ENCODE results near the gene CDK19. TPM values are rescaled to one million over a fixed set of nuclear protein-coding genes. Genes with fewer than 3 reads are reported as not detected.
A peak's percentile ranks its signal among the peaks of the same experiment; 100 is the strongest.

CDK19 gene
- polyA plus RNA-seq, 1 experiment: 21.4 TPM

DNA sequence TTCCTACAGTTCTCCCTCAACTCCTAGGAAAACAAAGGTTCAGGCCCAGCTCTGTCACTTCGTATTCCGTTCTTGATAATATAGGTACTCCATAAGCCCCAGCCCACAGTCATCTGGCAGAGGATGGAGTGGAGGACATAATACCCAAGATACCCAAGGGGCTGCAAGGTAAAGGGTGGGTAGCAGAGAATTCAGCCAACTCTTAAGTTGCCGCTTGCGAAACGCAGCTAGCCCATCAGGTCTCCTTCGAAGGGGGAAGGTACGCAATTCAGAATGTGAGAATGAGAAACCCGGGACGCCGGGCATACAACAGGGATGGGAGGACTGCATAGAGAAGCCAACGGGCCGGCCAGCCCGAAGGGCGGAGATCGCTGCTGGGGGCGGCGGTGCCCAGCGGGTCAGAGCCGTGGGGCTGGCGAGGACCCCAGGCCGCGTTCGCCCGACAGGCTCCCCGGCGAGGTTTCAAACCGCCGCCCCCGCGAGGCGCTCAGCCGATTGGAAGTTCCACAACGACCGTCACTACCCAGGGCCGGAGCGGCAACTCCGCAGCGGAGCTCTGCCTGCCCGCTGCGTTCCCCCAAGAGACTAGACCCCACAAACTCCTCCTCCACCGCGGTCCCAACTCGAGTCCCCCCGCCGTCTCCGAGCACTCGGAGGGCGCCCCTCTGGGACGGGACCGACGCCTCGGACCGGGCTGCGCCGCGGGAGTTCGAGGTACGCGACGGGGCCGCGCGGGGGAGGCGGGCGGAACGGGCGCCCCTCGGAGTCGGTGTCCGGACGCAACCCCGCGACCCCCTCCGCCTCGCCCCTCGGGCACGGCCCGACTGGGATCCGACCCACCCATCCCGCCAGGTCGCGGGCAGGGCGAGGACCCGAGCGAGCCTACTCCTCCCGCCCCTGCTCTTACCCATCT, 911 bp downstream of the CDK19 start:
- Histone ChIP-seq H3K27ac (ENCODE audit: low read depth, low read length) (peak overlapping the region; percentile 89), H3K27me3 (ENCODE audit: control insufficient read depth, insufficient read depth, low read length) (no peaks in the 10 kb centered on the region), H3K4me3 (ENCODE audit: low read depth, low read length) (peak overlapping the region; percentile 94), H3K9me3 (ENCODE audit: control insufficient read depth, insufficient read depth, low read length) (no peaks in the 10 kb centered on the region; the same call in 1 of the 2 replicates)
- DNase-seq (ENCODE audit: low read depth, low spot score): no peak
- TF ChIP-seq, protein P1, sequence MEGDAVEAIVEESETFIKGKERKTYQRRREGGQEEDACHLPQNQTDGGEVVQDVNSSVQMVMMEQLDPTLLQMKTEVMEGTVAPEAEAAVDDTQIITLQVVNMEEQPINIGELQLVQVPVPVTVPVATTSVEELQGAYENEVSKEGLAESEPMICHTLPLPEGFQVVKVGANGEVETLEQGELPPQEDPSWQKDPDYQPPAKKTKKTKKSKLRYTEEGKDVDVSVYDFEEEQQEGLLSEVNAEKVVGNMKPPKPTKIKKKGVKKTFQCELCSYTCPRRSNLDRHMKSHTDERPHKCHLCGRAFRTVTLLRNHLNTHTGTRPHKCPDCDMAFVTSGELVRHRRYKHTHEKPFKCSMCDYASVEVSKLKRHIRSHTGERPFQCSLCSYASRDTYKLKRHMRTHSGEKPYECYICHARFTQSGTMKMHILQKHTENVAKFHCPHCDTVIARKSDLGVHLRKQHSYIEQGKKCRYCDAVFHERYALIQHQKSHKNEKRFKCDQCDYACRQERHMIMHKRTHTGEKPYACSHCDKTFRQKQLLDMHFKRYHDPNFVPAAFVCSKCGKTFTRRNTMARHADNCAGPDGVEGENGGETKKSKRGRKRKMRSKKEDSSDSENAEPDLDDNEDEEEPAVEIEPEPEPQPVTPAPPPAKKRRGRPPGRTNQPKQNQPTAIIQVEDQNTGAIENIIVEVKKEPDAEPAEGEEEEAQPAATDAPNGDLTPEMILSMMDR (IDR thresholded peaks at IDR 0.05; ENCODE audit: low read depth, low read length): no peak
- POLR2A ChIA-PET: interaction anchor here (0.5 to 4.1 kb wide), 7 partner anchors 42 to 828 kb away, joined by 3 to 142 read pairs (median 4); partner anchors contain the start of genes AMD1 and GTF3C6
- CTCF ChIA-PET: interaction anchor here (0.5 to 2.0 kb wide), 6 partner anchors 59 to 1645 kb away, joined by 3 to 8 read pairs (median 6); partner anchors contain the start of genes AMD1 and GTF3C6

DNA sequence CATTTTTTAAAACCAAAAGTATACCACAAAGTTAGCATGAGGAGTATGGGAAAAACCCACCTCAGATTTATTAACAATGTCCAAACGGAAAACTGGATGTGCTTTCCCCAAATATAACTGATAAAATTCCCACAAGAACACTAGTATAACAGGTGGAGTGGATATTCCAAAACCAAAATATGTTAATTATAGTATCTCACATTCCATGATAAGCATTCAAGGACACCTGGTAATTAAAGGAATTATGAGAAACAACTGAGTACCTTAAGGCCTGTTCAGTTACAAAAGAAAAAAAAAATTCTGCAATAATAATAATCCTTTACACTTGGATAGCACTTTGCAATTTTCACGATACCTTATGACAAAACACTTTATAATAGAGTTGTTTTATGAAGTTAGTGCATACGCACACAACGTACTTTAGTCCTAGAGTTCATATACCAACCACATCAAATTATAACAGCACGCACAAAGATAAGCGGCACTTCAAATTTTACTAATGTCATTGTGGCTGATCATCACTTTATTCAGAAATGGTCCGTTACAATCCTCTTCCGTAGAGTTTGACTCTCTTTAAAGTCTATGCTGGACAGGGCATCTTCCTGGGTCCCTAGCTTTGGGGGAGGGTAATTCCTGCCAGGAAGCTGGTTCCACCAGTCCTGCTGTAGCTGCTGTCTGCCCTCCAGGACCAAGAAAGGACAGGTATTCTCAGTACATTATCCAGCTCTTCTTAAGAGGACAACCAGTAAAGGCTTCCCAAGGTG, 1.7 kb downstream of the CDK19 start:
- POLR2A ChIA-PET: interaction anchor here (4.1 kb wide), 1 partner anchor 62 kb away, joined by 142 read pairs; the partner anchor contains the start of gene AMD1
- CTCF ChIA-PET: interaction anchor here (0.6 to 2.0 kb wide), 3 partner anchors 38 to 285 kb away, joined by 3 to 7 read pairs (median 3); no protein-coding TSS in a partner anchor
- H3K9me3 ChIP-seq (ENCODE audit: control insufficient read depth, insufficient read depth, low read length): no peaks in the 10 kb centered on the region; the same call in 1 of the 2 replicates
- no peak overlapping the region for H3K27ac ChIP-seq (ENCODE audit: low read depth, low read length)
- TF ChIP-seq, protein P1 (IDR thresholded peaks at IDR 0.05; ENCODE audit: low read depth, low read length): no peak
- H3K4me3 ChIP-seq (ENCODE audit: low read depth, low read length): peak overlapping the region; percentile 94
- no peak for DNase-seq (ENCODE audit: low read depth, low spot score)
- no peaks in the 10 kb centered on the region for H3K27me3 ChIP-seq (ENCODE audit: control insufficient read depth, insufficient read depth, low read length)

DNA sequence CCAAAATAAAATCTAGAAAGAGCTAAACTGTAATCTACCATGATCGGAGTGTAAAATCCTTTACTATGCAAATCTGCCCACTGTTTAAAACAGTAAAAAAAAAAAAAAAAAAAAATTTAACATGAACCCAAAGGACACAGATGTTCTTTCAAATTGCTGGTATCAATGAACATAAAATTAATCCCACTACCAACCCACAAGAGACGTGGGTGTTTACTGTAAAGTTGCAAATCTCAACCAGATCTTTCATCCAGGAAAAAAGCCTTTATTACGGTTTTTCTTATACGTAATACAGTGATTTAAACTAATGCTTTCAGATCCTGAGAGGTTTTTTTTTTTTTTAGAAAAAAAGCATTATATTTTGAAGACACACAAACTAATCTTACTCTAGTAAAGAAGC, 2.5 kb downstream of the CDK19 start:
- H3K9me3 ChIP-seq (ENCODE audit: control insufficient read depth, insufficient read depth, low read length): no peaks in the 10 kb centered on the region; the same call in 1 of the 2 replicates
- H3K27me3 ChIP-seq (ENCODE audit: control insufficient read depth, insufficient read depth, low read length): no peaks in the 10 kb centered on the region
- no peak overlapping the region for H3K27ac ChIP-seq (ENCODE audit: low read depth, low read length)
- CTCF ChIA-PET: interaction anchor here (0.6 kb wide), 2 partner anchors 37 to 284 kb away, joined by 3 read pairs; no protein-coding TSS in a partner anchor
- POLR2A ChIA-PET: no interaction called here
- DNase-seq (ENCODE audit: low read depth, low spot score): no peak
- TF ChIP-seq, protein P1 (IDR thresholded peaks at IDR 0.05; ENCODE audit: low read depth, low read length): no peak
- no peak overlapping the region for H3K4me3 ChIP-seq (ENCODE audit: low read depth, low read length)

DNA sequence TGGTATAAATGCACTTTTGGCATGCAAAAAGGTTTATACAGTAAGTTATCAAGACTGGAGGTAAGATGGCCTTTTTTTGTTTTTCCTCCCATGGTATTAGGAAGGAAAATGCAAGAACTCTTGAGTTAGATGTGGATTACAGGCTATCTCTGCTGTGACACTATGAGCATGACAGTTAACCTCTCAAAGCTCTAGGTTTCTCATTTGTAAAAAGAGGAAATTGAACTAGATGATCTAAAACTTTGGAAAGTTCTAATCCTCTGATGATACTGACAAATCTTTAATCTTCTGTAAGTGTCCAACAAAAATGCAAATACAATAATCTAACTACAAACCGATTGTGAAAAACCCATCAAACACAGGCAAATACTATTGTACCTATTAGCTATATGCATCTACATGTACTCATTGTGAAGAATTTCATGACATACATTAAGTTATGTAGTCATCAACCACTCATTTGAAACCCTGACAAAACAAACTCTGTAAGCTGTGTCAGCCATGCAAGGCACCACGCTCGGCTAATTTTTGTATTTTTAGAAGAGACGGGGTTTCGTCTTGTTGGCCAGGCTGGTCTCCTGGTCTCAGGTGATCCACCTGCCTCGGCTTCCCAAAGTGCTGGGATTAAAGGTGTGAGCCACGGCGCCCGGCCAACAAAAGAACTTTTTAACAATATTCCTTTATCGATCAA, 4.2 kb downstream of the CDK19 start:
- Histone ChIP-seq H3K27ac (ENCODE audit: low read depth, low read length) (no peak overlapping the region), H3K4me3 (ENCODE audit: low read depth, low read length) (no peak overlapping the region), H3K9me3 (ENCODE audit: control insufficient read depth, insufficient read depth, low read length) (no peaks in the 10 kb centered on the region; the same call in 1 of the 2 replicates), H3K27me3 (ENCODE audit: control insufficient read depth, insufficient read depth, low read length) (no peaks in the 10 kb centered on the region)
- TF ChIP-seq, protein P1 (IDR thresholded peaks at IDR 0.05; ENCODE audit: low read depth, low read length): no peak
- CTCF ChIA-PET: no interaction called here
- POLR2A ChIA-PET: interaction anchor here (0.8 kb wide), 1 partner anchor 63 kb away, joined by 3 read pairs; the partner anchor contains the start of gene AMD1
- DNase-seq (ENCODE audit: low read depth, low spot score): no peak
